Stimulated activated CD8-positive, alpha-beta memory T cell treated with anti-CD3 and anti-CD28 coated beads, Interleukin-2, amount 100 ng/mL, for 48 hours (primary cell): ENCODE measurements around the gene S1PR1.

Experiments
- DNase-seq, 2 donors: peaks; one replicate each; pipeline ENCODE4 v3.0.0-alpha.2; 2020; ENCODE audit warnings: low read depth in 2 of 2

The S1PR1 gene

GRCh38 chr1:101280049-101280592 is 43.3 kb downstream of the S1PR1 start:
- no peak for DNase-seq

- no peak for DNase-seq
These were observed 44.3 kb downstream of the S1PR1 start for GRCh38 chr1:101280942-101281654.

- DNase-seq: no peak
These were observed 44.9 kb downstream of the S1PR1 start for GRCh38 chr1:101281751-101282150.

GRCh38 chr1:101282314-101283038 is 45.7 kb downstream of the S1PR1 start:
- no peak for DNase-seq

GRCh38 chr1:101283443-101283842 is 46.6 kb downstream of the S1PR1 start:
- no peak for DNase-seq

GRCh38 chr1:101284021-101284420 is 47.2 kb downstream of the S1PR1 start:
- no peak for DNase-seq

- no peak for DNase-seq
These were observed 47.9 kb downstream of the S1PR1 start for GRCh38 chr1:101284622-101285218.

GRCh38 chr1:101285922-101286570 is 49.2 kb downstream of the S1PR1 start:
- no peak for DNase-seq

GRCh38 chr1:101288491-101288944 is 51.7 kb downstream of the S1PR1 start:
- DNase-seq: no peak

GRCh38 chr1:101290119-101290921 is 53.5 kb downstream of the S1PR1 start:
- DNase-seq: no peak
